Measurements from ENCODE around the gene WFDC1.

WFDC1 gene

DNA sequence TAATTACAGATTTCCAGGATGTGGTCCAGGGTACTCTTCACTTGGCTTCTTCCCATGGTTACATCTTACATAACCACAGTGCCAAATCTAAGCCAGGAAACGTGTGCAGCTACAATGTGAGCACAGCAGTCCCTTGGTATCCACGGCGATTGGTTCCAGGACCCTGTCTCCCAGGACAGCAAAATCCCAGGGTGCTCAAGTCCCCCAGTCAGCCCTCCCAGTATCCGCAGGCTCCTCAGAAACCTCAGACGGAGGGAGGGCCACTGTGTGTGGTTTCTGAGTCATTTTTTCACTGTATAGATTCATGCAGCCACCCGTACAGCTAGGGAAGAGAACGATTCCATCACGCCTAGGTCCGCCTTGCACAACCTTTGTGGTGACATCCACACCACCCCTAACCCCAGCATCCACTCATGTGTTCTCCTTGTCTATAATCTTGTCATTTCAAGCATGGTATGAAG, 62.5 kb downstream of the WFDC1 start:
- DNase-seq: no peak

DNA sequence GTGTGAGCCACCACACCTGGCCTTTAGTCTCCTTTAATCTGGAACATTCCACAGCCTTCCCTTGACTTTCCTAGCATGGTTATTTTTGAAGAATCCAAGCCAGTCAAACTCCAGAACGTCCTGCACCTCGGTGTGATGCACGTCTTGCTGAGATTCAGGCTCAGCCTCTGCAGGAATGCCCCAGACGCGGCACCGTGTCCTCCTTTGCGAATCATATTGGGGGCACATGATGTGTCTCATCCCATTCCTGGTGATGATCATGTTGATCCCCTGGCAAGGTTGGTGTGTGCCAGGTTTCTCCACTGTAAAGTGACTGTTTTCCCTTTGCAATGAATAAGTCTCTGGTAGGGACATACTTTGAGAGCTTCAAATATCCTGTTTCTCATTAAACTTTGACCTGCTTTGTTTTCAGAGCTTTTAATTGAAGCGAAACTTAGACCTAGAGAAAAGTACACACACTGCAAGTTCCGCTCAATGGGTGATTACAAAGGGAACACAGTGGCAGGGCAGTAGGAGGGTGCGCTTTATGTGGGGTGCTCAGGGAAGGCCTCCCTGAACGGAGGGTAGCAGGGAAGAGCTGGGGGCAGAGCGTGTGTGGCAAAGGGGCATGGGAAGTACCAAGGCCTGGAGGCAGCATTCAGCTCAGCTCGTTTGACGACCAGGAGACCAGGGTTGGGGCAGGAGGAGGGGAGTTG, 64.1 kb downstream of the WFDC1 start:
- DNase-seq: no peak

DNA sequence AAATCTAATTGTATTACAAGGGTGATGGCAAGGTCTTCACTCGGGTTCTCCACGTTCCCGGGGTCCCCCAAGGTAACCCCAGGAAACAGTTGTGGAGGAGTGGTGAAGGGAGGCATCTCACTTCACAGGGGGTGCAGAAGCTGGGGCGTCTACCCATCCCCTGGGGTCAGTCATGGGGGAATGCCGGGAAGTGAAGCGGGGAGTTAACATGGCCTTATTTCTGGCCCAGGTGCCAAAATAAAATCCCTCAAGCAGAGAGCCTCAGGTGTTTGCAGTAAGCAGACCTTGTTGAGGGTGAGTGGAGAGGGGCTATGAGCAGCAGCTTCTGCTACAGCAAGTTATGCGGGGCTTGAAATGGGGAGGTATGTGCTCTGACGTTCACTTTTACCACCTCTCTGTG, 64.6 kb downstream of the WFDC1 start:
- no peak for DNase-seq

DNA sequence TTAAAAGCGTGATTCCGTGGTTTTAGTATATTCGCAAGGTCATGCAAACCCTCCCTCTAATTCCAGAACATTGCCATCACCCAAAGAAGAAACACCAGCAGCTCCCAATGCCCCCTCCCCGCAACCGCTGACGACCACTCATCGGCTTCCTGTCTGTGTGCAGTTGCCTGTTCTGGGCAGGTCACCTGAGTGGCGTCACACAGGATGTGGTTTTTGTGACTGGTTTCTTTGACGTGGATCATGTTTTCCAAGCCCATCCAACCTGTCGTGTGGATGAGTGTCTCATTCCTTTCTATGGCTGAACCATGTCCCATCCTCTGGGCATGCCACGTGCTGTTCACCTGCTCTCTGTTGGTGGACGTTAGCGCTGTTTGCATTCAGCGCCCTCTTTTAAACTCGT, 65.5 kb downstream of the WFDC1 start:
- no peak for DNase-seq

DNA sequence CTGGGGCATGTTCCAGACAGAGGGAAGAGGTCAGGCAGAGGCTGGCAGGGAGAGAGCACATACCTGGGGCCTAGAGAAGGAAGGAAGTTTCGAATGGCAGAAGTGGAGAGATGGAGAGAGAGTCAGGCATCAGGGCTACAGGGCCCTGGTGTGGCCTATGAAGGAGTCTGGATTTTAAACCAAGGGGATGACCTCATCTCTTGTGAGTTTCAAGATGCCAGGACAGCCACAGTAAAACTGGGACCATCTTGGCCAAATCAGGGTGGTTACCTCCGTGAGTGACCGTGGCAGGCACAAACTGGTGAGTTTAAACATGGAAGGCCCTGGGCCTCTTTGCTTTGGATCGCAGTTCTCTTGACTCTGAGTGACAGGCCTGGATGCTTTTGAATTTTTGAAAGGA, 66.1 kb downstream of the WFDC1 start:
- no peak for DNase-seq

DNA sequence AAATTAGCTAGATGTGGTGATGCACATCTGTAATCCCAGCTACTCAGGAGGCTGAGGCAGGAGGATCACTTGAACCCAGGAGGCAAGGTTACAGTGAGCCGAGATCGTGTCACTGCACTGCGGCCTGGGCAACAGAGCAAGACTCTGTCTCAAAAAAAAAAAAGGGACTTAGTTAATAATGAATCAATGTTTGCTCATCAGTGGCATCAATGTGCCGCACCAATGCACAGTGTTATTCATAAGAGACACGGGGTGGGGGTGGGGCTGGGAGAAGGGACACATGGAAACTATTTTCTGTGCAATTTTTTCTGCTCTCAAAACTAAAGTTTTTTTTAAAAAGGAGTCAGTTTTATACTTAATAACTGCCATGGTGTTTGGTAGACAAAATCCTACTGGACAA, 66.9 kb downstream of the WFDC1 start:
- no peak for DNase-seq

DNA sequence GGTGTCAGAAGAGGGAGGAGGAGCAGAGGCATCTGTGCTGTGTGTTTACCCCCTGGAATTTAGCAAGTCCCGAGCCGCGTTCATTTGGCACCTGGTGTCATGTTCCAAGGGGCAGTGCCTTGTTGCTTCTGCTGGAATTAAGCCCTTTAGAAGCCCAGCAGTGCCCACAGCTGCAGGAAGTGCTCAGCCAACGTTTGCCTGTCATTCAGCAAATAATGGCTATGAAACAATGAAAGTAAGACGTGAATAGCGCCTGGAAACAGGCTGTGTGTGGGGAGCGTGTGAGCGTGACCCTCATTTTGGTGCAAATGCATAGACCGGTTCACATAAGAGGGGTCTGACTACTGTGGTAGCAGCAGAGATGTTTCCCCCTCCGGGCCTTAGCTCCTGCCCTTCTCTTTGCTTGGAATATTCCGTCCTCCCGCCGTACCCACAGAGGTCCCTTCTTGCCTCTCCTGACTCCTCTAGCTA, 67.8 kb downstream of the WFDC1 start:
- DNase-seq: no peak

DNA sequence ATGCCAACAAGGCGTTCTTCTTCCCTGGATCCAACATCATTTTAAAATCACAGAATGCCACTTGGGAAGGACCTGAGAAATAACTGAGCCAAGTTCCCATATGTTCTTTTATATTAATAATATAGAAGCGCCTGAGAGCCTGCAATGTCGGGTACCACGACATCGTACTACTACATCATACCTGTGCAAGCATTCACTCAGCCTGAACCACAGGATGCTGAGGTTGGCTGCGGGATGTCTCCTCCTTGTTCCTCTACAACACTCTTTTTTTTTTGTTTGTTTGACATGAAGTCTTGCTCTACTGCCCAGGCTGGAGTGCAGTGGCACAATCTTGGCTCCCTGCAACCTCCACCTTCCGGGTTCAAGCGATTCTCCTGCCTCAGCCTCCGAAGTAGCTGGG, 71.5 kb downstream of the WFDC1 start:
- DNase-seq: no peak

DNA sequence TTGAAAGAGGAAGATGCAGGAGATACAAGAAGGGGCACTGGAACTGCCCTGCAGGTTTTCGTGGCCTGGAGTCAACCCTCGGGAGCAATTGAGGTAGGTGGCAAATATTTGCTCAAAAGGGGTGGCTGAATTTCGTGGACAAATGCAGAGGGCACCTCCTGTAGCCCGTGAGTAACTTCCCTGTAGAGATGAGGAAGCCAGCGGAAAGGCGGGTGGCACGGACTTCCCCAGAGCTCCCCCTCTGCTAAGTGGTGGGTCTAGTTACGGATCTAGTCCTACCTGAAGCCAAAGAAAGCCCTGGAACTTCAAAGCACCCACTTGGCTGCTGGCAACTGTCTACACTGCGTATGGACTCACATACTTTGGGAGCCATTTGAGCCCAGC, 72.6 kb downstream of the WFDC1 start:
- no peak for DNase-seq

DNA sequence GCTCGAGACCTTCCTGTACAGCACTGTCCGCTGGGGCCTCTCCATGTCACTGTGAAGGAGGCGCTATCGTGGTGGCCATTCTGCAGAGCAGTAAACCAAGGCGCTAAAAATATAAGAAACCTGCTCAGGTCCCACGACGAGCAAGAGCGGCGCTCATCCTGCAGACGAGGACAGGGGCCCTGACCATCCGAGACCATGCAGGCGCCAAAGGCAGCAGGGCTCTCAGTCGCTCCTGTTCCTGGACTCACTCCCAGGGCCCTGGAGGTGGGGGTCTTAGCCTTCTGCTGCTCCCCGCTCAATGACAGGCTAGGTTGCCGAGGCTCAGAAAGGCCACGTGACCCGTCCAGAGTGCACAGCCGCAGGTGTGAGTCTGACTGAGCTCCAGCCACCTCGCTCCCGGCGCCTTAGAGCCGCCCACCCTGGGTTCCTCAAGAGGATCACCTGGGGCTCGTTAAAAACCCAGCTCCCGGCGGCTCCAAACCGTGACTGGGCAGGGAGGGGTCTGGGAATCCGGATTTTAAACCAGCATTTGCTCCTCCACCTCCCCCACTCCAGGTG, 73.2 kb downstream of the WFDC1 start:
- no peak for DNase-seq

DNA sequence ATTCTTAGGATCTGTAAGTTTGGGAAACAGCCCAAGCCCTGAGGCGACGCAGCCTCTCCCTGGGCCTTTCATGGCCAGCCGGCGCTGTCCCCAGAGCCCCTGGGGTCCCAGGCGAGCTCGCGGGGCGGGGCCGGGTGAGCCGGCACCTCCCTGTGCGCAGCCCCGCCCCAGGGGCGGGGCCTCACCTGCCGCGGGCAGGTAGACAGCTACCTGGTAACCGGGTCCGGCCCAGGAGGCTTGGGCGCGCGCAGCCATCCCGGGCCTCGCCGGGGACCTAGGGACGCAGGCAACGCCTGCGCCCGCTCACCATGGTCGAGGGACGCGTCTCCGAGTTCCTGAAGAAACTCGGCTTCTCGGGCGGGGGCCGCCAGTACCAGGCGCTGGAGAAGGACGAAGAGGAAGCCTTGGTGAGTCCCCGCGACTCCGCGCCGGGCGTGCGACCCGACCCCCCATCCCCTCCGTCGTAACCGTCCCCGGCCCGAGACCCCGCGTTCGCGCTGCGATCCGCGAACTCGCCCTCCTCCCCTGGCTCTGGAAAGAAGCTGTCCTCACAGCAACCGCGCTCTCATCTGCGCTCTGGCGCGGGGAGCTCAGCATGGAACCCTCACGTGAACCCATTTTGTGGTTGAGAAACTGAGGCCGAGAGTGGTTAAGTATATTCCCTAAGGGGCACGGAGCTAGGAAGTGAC, 73.8 kb downstream of the WFDC1 start, which contains the start of gene ATP2C2:
TSS of gene ATP2C2 (plus strand) at position 231 of the 689 bp plus-strand sequence. CDS start at position 309, 78 bp downstream.
- peak; percentile 7 to 36 for DNase-seq

DNA sequence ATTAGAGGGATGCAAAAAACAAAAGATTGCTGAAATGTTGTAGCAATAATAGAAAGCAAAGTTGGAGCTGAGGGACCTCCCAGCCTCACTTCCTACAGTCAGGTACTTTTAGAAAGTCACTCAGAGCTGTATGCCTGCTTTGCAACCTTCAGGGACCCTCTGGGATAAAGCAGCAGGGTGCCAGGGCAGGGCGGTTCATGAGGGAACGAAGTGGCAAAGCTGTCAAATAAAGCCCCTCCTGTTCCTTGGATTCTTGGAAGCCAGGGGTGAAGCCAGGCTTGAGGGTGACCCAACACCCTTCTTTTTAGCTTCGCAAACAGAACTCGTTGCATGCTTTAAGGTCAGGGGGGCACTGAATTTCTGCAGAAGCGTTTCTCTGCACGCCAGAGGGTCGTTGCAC, 74.4 kb downstream of the WFDC1 start:
- no peak for DNase-seq

DNA sequence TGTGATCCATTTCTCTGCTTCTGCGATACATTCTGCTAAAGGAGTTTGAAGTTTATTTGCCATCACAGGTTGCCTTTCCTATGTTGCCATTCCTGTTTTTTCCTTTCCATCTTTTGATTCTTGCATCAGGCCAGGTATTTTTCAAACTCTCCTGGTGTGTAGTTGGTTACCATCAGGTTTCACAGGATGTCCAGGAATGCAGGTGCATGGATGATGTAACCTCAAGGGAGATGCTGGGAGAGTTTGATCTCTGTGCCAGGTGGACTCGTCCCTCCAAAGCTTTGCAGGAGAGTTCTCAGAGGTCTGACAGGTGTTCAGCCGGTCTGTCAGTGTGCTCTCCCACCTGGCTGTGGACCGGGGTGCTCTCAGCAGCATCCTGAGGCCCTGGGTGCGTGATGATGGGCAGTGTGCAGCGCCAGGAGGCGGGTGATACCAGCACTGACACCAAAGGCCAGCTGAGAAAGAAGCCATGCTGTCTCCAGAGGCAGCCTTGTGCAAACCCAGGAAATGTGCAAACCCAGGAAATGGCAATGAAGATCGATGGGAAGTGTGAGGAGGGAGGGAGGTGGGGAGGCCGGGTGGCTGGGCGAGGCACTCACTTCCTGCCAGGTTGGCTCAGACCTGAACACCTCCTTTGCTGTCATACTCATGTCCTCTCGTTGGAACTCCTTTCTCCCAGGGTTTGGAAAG, 75.4 kb downstream of the WFDC1 start:
- DNase-seq: no peak

DNA sequence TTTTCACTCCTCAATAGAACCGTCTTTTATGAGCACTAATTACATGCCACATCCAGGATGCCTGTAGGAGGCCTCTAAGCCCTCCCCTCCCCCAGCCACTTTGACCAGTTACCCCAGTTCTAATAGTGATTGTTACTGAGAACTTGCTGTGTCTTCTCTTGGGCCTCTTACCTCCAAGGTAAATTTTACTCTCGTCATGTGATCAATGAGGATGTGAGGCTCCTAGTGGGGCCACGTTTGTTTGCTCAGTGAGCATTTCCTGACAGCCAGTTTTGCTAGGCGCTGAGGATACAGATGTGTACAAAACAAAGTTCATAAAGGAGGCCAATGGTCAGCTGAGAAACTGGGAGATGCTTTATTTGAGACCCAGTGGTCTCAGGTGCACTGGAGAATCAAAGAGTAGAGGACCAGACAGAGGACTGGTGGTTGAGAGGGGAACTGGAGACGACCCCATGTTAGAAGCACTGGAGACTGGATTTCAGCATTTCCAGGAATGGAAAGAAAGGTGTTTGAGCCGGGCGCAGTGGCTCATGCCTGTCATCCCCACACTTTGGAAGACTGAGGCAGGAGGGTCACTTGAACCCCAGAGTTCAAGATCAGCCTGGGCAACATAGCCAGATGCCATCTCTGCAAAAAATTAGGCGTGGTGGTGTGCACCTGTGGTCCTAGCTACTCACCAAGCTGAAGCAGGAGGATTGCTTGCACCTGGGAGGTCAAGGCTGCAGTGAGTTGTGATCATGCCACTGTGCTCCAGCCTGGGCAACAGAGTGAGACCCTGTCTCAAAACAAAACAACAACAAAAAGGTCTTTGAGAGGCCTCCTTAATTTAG, 76.3 kb downstream of the WFDC1 start:
- no peak for DNase-seq

DNA sequence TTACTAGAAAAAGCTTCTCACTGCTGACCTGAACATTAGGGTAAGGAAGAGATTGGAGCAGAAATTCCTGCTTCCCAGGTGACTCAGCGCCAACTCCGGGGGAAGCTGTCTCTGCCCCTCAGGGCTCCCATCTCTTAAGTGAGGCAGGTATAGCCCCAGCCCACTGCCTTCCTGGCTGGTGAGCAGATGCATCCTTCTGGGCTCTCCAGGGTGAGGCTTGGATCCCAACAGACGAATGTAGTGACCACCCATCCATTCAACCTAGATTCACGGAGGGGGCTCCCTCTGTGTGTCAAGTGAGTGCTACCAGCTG, 76.8 kb downstream of the WFDC1 start:
- DNase-seq: no peak

DNA sequence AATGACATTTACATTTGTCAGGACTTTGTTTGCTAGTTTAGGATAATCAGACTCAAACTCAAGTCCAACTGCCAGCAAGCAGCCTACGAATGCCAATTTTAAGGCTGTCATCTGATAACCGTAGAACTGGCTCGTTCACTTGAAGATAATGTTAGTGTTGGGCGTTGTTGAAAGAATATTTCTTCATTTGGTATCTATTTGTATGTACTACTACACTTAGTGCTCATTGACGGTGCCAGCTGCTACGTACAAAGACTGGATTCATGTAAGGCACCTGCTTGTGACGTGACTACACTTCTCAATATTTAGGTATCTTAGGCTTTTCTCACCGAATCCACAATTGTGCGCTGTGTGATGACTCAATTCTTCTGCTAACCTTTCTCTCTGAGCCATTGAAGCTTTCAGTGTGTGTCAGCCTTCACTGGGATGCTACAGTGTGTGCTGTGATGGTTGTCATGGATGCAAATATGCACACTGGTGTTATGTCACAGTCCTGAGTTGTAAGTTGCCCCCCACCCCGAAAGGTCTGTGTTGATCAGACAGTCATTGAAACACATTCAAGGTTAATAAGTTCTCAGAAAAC, 79.3 kb downstream of the WFDC1 start:
- no peak for DNase-seq

DNA sequence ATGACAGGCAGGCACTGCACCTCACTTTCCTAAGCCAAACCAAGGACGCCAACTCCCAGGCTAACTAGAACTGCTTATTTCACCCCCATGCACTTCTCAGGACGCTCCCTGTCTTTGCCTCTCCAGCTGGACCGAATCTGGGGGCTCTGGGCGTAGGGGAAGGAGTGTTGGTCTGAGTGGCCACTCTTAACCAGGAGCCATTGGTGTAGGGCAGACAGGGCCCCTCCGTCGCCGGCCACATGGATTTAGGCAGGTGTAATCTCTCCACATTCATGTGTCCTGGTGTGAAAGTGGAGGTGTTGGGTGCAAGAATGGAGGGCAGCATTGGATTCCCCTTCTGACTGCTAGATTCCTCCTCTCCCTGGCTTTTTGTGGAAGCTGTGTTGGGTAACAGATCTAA, 83.4 kb downstream of the WFDC1 start:
- no peak for DNase-seq

DNA sequence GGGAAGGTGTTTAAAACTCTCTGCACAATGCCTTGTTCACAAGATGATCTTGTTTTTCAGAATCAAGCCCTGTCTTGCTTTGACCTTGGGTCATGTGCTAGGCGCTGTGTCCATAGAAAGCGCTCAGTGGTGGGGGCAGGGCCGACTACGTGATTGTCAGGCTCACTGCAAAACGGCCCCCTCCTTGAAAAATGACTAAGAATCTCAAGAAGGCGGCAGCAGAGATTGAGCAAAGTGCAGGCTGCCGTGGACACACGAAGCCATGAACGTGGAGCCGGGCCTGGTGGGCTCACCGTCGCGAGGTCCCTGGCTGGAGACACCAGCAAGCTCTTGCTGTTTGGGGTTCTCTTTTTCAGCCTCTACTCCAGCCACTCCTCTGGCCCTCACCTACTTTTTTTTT, 83.9 kb downstream of the WFDC1 start:
- DNase-seq: no peak

DNA sequence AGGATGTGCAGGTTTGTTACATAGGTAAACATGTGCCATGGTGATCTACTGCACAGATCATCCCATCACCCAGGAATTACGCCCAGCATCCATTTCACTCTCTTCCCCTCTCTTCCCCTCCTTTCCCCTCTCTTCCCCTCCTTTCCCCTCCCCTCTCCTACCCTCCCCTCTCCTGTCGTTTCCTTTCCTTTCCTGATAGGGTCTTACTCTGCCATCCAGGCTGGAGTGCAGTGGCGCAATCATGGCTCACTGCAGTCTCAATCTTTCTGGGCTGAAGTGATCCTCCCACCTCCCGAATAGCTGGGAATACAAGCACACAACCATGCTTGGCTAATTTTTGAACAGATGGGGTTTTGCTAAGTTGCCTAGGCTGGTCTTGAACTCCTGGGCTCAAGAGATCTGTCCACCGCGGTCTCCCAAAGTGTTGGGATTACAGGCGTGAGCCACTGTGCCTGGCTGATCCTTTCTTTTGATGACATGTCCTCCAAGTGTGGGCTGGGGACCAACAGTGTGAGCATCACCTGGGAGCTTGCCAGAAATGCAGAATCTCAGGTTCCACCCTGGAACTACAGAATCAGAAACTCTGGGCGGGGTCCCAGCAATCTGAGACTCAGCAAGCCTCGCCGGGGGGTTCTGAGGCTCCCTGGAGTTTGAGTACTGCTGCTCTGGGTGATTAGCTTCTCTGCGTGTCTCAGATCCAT, 84.5 kb downstream of the WFDC1 start:
- DNase-seq: no peak

Measured in NCI-H187 (cell line).